GM10248 (cell line): ENCODE data around the gene USP9X.

ENCODE experiments used
- CTCF ChIA-PET: fragments of 300-600 bp; sonication (Branson Sonifier 250); formaldehyde crosslinking; extraction: SDS; loops from one replicate; lab custom pipeline; 2021; ENCODE audit warnings: antibody characterized with exemption; lab: Yijun Ruan, JAX
- POLR2A ChIA-PET: fragments of 350-650 bp; sonication (Branson Sonifier 250); formaldehyde crosslinking; extraction: SDS; loops from one replicate; lab custom pipeline; 2020; ENCODE audit warnings: antibody characterized with exemption; lab: Yijun Ruan, JAX
- DNase-seq: peaks from one replicate; pipeline ENCODE4 v3.0.0; 2012; ENCODE audit errors: extremely low spot score
- TF ChIP-seq, protein P1 (sequence below): IDR thresholded peaks from 2 replicates; pipeline ENCODE4 v1.5.1; 2012; ENCODE audit warnings: mild to moderate bottlenecking, low read depth; ENCODE audit errors: extremely low read depth, missing control alignments, control extremely low read depth

The USP9X gene

GRCh38 chrX:41085512-41085877, 250 bp downstream of the USP9X start:
- POLR2A ChIA-PET = interaction anchor here (0.7 to 1.2 kb wide), 4 partner anchors 10 to 248 kb away, joined by 4 to 7 read pairs (median 4); partner anchors contain the start of gene DDX3X
- DNase-seq = peak; percentile 55
- CTCF ChIA-PET = interaction anchor here (1.6 kb wide), 1 partner anchor 14 kb away, joined by 5 read pairs; no protein-coding TSS in a partner anchor
- TF ChIP-seq, protein P1, sequence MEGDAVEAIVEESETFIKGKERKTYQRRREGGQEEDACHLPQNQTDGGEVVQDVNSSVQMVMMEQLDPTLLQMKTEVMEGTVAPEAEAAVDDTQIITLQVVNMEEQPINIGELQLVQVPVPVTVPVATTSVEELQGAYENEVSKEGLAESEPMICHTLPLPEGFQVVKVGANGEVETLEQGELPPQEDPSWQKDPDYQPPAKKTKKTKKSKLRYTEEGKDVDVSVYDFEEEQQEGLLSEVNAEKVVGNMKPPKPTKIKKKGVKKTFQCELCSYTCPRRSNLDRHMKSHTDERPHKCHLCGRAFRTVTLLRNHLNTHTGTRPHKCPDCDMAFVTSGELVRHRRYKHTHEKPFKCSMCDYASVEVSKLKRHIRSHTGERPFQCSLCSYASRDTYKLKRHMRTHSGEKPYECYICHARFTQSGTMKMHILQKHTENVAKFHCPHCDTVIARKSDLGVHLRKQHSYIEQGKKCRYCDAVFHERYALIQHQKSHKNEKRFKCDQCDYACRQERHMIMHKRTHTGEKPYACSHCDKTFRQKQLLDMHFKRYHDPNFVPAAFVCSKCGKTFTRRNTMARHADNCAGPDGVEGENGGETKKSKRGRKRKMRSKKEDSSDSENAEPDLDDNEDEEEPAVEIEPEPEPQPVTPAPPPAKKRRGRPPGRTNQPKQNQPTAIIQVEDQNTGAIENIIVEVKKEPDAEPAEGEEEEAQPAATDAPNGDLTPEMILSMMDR = no peak

GRCh38 chrX:41085878-41086626, 807 bp downstream of the USP9X start:
- peak; percentile 45 for DNase-seq
- POLR2A ChIA-PET = interaction anchor here (1.1 to 1.2 kb wide), 2 partner anchors 9 to 247 kb away, joined by 4 read pairs; partner anchors contain the start of gene DDX3X
- CTCF ChIA-PET = interaction anchor here (1.3 to 1.6 kb wide), 2 partner anchors 14 to 30 kb away, joined by 4 to 5 read pairs; no protein-coding TSS in a partner anchor

DNA sequence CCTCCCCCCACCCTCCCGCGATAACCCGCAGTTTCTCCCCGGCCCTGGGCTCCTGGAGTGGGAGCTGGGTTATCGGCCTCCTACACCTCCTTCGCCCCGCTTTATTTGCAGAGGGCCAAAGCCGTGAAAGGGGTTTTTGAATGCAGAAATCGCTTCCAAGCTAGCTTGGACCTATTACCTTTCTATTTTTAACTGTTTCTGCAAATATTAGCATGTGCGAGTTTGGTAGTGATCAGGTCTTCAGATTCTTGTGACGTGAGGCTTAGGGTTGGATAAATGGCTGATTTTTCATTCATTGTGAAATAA, 1.3 kb downstream of the USP9X start:
- CTCF ChIA-PET = interaction anchor here (1.3 kb wide), 1 partner anchor 29 kb away, joined by 4 read pairs; no protein-coding TSS in a partner anchor

More at GRCh38 chrX:41085878-41086626, 807 bp downstream of the USP9X start:
- TF ChIP-seq, protein P1 = no peak

DNA sequence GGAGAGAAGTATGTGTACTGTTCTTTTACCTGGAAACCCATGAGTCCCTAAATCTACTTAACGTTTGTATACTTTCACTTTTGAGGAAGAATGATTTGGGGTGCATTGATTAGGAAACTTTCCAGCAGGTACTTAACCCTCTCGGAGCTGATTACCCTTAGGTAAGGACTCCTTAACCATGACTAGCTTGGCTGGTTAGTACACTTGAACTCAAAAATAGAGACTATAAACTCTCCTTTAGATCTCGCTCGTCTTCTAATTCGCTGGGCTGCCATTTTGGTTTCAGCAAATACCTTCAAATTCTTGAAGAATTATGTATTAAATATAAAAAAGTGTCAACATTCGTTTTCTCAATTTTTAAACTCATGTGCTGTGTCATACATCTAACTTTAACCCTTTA, 2.0 kb downstream of the USP9X start:
- DNase-seq = no peak
- POLR2A ChIA-PET = no interaction called here
- TF ChIP-seq, protein P1 = no peak
- CTCF ChIA-PET = interaction anchor here (1.3 kb wide), 1 partner anchor 28 kb away, joined by 4 read pairs; no protein-coding TSS in a partner anchor

More for the DNA sequence above, 1.3 kb downstream of the USP9X start:
- TF ChIP-seq, protein P1 = no peak
- POLR2A ChIA-PET = no interaction called here
- no peak for DNase-seq

DNA sequence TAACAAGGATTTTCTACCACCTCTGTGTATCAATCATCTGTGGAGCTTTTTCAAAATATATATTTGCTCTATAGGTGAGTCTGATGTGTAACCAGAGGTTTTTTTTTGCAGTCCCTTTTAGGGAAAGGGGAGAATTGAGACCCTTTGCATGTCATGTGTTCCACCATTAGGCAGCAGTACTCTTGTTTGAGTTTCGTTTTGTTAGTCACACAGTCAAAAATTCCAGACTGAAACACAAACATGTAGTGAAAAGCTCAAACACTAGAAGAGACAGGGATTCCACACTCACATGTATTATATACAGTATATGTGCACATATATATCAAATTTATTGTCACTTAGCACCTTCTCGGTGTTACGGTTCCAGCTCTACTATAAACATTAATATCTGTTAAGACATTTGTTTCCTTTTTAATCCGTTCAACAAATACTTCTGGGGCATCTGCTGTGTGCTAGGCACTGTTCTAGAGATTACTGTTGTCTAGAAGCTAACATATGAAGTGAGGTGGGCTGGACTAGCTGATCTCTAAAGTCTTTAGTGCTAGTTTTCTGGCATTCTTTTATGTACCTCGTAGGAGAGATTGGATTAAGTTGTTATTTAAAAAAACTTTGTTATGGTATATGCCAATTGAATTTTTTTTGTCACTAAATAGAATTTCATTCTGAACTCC, 5.5 kb downstream of the USP9X start:
- CTCF ChIA-PET = interaction anchor here (0.8 to 1.4 kb wide), 2 partner anchors 21 to 24 kb away, joined by 3 to 4 read pairs; no protein-coding TSS in a partner anchor
- POLR2A ChIA-PET = interaction anchor here (1.1 kb wide), 1 partner anchor 26 kb away, joined by 4 read pairs; no protein-coding TSS in a partner anchor
- no peak for DNase-seq
- TF ChIP-seq, protein P1 = no peak

DNA sequence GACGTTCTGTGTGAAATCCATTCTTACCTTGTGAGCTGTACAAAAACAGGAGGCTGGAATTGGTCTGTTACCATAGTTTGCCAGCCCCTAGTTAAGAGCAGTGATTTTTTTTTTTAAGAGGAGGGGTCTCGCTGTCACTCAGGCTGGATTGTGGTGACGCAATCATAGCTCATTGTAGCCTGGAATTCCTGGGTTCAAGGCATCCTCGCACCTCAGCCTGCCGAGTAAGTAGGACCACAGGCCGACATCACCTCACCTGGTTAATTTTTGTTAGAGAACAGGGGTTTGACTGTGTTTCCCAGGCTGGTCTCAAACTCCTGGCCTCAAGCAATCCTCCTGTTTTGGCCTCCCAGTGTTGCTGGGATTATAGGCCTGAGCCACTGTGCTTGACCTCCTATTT, 7.5 kb downstream of the USP9X start:
- POLR2A ChIA-PET = interaction anchor here (0.8 kb wide), 1 partner anchor 19 kb away, joined by 4 read pairs; no protein-coding TSS in a partner anchor
- no peak for DNase-seq
- CTCF ChIA-PET = interaction anchor here (2.0 kb wide), 1 partner anchor 23 kb away, joined by 9 read pairs; no protein-coding TSS in a partner anchor
- TF ChIP-seq, protein P1 = no peak
